T1000 (cell line): Measurements from ENCODE around the gene ACBD5.
"Not testable (repeated sequence)": the region's sequence is repeated elsewhere in the genome, so short reads cannot be mapped to it uniquely, and the experiment has no call there.

ENCODE experiments used
- DNase-seq: peaks from one replicate; lab custom pipeline; 2025; ENCODE audit warnings: mixed read lengths; lab: John Stamatoyannopoulos, UW

Gene ACBD5, protein sequence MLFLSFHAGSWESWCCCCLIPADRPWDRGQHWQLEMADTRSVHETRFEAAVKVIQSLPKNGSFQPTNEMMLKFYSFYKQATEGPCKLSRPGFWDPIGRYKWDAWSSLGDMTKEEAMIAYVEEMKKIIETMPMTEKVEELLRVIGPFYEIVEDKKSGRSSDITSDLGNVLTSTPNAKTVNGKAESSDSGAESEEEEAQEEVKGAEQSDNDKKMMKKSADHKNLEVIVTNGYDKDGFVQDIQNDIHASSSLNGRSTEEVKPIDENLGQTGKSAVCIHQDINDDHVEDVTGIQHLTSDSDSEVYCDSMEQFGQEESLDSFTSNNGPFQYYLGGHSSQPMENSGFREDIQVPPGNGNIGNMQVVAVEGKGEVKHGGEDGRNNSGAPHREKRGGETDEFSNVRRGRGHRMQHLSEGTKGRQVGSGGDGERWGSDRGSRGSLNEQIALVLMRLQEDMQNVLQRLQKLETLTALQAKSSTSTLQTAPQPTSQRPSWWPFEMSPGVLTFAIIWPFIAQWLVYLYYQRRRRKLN

DNA sequence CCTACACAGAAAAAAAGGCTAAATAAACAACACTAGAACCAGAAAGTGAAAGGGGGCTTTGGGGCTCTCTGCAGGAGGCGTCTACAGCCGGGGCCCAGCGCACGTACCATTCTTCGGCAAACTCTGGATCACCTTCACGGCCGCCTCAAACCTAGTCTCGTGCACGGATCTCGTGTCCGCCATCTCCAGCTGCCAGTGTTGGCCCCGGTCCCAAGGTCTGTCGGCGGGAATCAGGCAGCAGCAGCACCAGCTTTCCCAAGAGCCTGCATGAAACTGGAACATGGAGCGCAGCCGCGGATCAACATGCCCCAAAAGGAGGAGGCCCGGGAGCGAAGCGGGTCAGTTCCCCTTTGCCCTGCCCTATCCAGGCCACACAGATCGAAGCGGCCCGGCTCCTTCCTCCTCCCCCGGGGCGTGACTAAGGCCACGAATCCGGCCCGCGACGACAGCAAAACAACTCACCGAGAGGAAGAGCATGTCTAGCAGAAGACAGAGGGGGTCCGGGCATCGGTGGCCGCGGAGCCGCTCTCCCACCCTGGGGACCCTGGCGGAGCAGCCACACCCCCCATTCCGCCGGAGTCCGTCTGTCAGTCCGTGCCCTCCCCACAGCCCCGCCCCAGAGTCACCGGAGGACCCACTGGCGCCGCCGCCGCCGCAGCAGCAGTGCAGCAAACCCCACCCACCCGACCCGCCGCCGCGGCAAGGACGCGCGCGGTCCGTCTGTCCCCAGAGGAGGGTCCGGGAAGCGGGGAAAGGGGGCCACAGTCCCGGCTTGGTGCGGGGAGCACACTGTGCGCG is at the start of gene ACBD5:
Gene ACBD5, minus strand, starts transcription at position 586 of the 798 bp plus-strand sequence. Its CDS starts 109 bp downstream, at position 477.
- peak; percentile 67 for DNase-seq

DNA sequence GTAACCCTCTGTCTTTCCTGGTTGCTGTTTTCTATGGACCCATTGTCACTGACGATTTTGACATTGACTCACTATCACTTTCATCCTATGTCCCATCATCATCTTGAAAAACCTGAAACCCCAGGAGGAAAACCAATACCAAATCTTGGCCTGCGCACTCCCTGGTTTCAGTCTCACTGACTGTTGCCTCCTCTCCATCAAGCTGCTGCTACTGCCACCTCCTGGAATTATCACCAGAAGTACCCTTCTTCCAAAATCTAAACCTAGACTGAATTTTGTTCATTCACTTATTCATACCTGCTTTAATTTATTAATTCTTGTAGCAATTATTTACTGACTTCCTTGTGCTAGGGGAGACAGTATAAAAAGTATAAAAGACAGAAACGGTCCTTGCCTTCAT is 44.5 kb upstream of the ACBD5 start:
- no peak for DNase-seq

DNA sequence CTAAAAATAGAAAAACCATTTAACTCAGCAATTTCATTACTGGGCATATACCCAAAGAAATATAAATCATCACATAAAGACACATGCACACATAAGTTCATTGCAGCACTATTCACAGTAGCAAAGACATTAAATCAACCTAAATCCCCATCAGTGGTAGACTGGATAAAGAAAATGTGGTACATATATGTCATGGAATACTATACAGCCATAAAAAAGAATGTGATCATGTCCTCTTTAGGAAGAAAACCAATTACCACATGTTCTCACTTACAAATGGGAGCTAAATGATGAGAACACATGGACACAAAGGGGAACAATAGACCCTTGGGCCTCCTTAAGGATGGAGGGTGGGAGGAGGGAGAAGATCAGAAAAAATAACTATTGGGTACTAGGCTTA is 36.0 kb upstream of the ACBD5 start:
- no peak for DNase-seq

DNA sequence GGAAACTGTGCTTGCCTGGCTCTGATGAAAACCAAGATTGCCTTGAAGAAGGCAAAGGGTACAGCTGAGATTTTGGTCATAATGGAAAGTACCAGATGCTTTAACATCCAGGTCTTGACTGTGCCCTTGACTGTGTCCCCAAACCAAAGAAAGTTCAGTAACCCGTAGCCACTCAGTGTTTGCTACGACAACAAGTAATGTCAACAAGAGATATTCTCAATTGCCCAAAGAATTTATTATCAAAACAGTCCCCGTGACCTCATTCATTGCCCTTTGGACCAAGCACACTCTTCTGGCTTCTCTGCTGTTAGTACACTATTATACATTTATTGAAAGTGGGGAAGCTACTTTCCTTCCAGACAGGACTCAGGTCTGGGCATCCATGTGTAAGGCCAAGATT is 25.4 kb upstream of the ACBD5 start:
- not testable (repeated sequence) for DNase-seq

DNA sequence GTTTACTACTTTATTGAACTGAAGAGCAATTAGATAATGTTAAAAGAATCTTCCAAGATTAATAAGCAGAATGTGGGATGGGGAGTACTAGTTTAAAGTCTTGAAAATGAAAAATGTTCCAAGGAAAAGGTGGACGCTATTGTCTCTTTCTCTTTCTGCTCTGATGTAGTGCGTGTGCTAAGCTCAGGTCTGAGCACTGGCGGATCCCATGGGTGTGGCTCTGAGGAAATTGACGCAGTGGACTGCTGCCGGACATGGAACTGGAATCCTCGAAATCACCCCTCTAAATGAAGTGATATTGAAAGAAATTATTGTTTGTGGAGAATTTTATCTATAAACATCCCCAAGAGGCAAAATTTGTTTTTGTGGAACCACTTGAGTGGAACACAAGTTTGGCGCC is 22.2 kb upstream of the ACBD5 start:
- not testable (repeated sequence) for DNase-seq

DNA sequence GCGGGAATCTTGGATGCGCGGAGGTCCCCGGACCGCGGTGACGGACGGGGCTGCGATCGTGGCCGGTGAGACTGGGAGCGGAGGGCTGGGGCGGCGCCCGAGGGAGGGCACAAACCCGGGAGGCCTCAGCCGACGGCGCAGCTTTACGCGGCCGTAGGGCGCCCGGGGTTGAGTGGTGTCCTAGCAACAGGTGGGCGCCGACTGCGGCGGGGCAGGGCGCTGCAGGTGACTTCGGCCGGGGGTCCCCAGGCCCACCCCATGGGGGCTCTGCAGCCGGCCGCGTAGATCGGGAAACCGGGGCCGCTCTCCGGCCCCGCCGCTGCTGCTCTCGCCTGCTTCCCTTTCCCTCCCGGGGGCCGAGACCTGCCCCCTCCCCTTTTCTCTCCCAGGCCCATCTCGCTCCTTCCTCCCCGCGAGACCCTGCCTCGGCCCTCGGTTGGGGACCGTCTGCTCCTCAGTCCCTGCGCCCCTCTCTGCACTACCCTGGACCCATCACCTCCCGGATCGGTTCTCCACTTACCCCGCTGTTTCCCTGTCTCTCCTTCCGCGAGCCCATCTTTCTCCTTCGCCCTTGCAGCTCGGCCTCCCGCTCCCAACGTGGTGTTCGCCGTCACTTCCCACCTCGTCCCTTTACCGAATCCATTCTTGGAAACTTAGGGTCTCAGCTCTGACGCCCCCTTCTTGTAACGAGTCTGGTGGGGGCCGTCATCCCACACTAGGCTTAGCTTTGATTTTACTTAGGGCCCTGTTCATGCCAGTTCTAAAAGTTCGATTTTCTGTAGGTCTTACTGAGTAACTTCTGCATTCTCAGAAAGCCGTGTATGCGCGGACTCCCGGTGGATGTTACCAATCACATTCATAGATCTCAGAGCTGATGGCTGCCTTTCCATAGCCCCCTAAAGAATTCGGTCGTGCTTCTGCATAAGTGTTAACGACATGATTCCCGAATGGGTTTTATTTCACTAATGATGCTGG is 18.5 kb upstream of the ACBD5 start:
- DNase-seq: no peak

DNA sequence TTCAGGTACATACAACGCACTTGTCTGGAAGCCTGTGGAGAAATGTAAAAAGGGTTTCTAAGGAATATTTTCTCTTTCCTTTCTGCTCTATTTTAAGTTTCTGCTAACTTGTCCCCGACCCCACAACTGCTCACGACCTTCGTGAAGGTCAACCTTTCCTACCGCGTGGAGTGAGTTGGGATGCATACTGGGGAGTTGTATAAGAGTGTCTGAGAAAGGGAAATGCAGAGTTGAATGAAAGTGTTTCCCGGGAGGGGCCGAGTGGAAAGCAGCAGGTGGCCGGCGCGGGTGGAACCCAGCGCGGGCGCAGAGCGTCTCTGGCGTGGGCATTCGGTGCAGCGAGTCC is 17.9 kb upstream of the ACBD5 start:
- no peak for DNase-seq

DNA sequence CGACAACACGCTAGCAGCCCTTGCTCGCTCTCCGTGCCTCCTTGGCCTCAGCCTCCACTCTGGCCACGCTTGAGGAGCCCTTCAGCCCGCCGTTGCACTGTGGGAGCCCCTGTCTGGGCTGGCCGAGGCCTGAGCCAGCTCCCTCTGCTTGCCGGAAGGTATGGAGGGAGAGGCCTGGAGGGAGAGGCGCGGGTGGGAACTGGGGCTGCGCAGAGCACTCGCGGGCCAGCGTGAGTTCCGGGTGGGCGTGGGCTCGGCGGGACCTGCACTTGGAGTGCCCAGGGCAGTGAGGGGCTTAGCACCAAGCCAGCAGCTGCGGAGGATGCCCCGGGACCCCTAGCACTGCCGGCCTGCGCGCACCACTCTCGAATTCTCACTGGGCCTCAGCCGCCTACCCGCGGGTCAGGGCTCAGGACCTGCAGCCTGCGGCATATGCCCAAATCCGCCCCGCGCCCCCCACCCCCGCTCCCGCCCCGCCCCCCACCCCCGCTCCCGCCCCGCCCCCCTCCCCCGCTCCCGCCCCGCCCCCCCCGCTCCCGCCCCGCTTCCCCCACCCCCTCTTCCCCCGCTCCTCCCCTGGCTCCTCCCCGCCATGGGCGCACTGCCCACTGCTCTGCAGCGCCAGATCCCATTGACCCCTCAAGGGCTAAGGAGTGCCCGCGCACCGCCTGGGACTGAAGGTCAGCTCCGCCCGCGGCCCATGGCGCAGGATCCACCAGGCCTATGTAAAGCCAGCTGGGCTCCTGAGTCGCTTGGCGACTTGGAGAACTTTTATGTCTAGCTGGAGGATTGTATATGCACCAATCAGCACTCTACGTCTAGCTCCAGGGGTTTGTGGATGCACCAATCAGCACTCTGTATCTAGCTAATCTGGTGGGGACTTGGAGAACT is 15.9 kb upstream of the ACBD5 start:
- no peak for DNase-seq

DNA sequence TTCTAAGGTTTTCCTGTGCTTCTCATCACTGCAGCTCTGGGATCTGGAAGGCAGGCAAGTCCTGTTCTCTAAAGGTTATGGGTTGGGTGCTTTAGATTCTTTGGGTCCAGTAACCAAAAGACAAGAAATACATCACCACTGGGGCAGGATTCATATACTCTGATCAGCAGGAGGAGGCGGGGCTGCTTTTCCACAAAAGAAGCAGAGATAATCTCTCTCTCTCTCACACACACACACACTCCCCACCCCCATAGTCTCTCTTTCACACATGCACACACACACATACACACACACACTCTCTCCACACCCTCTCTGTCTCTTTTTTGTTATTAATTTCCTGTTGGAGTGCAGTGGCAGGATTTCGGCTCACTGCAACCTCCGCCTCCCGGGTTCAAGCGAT is 13.0 kb upstream of the ACBD5 start:
- no peak for DNase-seq

DNA sequence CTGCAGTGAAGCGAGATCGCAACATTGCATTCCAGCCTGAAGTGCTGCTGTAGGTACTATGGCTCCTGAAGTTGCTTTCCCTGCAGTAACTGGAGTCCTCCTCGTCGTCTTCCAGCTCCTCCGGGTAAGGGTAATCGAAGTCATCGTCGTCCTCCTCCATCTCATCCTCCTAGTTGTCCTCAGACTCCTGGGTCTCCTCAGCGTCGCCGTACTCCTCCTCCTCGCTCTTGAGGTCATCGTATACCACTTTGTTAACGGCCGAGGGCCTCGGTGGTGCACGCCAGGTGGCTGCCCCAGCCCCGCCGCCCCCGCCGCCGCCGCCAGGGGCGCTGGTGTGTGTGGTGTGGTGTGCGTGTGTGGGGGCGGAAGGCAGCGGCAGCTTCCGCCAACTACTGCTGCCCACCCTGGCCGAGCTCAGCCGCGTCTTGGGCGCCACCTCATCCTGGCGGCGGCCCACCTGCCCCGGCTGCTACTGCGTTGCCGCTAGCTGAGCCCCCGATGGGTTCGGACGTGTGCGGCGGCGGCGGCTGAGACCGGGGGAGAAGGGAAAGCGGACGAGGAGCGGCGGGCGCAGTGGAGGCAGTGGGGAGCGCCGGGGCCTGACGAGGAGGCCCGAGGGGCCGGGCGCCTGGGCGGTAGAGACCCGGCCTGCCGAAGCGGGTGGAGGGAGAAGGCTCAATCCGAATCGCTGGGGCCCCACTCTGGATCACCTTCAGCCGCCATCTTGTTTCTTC is 11.8 kb upstream of the ACBD5 start:
- DNase-seq: no peak

DNA sequence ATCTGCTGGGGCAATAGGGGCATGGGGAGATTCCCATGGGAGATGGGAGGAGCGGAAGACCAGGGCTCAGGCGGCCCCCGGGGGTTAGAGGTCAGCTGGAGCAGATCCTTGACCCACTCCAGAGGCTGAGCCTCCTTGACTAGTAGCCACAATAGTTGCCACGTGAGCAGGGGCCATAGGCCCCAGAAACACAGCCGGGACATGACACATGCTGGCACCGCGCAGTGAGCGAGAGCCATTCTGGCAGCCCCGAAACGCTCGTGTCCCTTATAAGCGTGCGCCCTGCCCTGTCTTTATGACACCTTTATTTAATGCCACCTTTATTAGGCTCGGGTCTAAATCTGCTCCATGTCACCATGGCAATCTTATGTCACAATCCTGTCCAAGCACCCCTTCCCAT is 11.0 kb upstream of the ACBD5 start:
- DNase-seq: no peak

DNA sequence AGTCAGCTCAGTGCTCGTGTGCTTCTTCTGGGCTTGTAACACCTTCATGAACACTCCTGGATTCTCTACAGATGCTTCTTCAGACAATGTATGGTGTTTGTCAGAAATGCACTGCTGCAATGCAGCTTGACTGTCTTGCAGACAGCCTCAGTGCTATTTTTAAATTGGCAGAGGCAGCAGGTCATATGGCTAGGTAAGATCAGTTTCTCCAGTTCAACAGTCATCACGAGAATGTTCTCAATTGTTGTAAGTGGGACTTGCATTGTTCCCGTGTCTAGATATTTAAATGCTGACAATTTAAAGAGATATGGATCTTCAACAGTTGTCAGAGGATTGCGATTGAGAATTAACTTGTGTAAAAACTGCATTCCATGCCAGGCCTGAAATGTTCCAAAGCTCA is 7.6 kb upstream of the ACBD5 start:
- no peak for DNase-seq

DNA sequence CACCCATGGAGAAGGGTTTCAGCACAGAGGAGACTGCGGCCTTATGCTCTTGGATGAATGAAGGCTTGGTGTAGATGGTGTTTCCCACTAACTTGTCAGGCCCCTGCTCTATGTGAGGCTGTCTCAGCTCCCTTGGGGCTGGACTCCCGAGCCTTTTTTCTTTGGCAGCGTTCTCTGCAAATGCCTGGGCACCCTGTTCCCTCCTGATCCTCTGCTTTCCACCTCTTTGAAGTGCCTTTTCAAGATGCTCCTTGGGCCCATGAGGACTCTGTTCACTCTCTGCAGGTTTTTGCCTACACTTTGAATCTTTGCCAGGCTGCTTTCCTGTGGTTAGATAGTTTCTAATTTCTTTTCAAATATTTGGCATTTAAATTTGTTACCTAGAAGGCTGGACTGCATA is 6.8 kb upstream of the ACBD5 start:
- no peak for DNase-seq

DNA sequence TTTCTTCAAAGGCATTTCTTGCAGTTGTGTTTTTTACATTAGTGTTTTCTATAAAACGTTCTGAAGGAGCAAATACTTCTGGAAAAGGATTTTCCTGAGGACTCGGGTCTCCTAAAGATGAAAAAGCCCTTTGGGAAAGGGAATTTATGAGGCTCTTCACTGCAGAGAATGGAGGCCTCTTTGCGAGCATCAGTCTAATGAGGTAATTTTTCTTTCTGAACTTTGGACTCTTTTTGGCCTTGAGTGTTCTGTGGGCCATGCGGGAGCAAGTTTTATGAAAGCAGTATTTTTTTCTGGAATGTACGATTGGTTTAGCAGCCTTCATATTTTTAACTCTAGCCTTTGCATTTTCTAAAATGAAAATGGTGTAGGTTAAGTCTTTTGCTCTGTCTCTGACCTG is 6.4 kb upstream of the ACBD5 start:
- no peak for DNase-seq

DNA sequence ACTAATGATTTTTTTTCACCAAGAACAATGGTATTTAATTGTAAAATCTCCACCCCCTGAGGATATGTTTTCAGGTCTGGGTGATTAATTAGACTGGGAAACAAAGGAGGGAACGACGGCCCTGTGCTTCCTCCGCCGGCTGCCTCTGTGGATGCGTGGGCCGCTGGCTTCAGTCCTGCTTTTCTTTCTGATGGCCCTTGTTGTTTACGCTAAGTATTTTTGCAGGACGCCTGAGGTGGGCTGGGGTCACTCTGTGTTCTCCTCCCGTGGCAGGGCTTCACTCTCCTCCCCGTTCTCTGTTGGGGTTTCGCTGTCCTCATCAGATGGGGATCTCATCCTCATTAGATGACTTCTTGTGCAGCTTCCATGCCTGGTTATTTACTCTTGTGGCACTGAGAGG is 5.2 kb upstream of the ACBD5 start:
- no peak for DNase-seq

DNA sequence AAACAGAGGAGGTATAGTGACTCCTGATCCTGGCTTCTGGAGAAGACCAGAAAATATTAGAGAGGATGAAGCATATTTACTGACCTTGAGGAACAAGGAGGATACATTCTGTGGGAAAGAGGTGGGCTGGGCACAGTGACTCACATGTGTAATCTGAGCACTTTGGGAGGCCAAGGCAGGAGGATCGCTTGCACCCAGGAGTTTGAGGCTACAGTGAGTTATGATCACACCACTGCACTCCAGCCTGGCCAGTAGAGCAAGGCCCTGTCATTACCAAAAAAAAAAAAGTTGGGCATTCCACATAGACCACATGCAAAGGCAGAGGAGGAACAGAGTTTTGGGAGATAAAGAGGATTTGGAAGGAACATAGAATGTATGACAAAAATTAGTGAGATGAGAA is 4.4 kb upstream of the ACBD5 start:
- DNase-seq: no peak

DNA sequence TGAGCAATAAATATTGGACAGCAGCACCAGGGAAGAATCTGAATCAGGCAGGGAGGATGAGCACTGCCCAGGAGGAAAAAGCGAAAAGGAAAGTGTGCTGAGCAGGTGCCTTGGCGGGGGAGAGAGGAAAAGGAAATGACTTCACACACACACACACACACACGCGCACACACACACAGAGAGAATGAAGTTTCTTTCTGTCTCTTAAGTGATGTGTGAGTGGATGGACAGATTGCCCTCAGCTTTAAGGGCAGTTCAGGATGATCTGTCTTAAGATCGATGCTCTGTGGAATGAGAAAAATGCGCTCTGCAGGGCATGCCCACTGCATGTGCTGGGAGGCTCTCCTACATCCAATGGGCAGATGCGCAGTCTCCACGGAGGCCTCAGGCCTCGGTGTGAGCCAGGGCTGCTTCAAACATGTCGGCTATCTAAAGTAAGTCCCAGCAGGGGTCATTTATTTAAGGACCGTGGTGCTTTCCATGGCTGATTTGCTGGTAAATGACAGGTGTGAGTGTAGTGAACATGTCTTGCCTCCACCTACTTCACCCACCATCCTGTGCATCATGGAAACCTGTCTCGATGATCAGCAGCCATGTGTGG is 2.5 kb upstream of the ACBD5 start:
- DNase-seq: no peak

DNA sequence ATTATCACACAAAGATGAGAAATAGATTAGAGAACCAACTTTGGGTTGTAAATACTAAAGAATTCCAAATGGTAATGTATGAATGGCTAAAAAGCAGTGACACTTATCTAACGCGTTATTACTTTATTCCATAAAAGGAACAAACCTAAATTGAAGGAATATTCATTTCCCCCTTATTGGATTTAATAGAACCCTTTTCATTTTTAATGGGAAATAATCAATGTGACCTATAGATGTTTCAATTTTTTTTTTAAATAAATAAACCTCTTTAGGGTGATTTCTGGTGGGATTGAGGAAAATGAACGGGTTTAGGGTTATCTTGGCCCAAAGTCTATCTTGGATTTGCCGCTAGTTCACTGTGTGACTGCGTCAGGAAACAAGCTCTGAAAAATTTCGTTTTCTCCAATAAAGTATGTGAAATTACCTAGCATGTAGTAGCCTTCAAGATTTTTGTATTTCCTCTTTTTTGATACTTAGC is 1.9 kb upstream of the ACBD5 start:
- DNase-seq: no peak

DNA sequence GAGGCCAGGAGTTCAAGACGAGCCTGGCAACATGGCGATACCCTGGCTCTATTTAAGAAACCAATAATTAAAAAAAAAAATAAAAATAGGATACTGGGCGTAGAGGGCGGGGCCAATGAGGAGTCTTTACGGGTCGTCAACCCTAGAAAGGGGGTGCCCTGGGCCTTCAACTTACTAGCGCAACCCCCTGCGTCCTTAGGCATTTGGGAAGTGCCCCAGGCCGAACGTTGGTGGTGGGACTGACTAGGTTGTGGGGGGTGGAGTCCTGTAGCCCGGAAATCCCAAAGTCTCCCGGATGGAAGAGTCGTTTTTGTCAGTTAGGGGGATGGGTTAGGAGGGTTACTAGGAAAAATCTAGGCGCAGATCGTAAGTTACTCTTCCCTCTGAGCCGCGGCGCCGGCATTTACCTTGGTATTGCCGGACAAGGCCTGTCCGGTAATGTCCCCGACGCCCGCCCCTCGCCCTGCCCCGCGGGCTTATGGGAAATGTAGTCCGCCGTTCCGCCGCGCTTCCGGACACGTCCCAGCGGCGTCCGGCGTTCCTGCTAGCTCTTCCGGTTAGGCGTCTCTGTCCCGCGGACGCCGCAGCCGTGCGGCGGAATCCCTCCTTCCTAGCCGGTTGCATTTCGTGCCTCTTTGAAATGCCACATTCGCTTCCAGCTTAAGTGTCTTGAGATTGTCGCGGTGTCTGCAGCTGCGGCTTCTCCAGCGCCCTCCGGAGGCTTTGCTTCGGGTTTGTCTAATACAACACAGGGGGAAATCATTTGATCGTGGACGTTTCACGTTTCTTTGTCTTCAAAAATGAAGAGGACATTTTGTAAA is 1.3 kb upstream of the ACBD5 start:
- peak; percentile 75 for DNase-seq
